Measurements from ENCODE around the gene TMEM163.

The TMEM163 gene

DNA sequence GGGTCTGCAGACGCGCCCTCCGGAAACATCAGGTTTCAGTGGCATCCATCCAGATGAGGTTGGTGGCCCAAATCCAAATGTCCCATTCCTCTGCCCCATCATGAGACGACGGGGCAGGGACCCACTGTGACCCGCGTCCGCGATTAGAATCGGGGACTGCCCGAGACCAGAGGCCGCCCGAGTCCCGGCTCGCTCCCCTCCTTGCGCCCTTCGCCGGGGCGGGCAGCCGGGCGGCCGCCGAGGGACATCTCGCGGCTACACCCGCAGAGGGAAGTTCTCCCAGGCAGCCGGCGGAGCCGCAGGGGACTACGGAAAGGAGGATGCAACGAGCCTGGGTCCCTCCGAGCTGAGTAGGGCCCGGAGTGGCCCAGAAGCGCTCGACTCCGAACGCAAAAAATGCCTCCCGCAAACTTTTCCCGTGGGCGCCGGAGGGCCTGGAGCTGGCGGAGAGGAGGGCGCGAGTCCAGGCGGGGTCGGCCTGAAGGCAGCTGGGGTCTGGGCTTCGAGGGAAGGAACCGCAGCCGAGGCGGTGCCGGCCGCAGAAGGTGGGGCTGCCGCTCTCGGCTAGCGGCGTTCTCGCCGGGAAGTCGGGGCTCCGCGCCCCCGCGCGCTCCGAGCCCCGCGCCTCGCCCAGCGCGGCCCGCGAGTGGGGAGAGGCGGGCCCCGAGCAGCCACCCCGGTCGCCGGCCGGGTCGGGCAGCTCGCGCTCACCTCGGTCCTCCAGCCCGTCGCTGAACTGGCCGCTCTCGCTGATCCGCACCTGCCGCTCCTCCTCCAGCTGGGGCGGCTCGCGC lies 580 bp downstream of the TMEM163 start:
- no peak overlapping the region for H3K23ac ChIP-seq (ENCODE audit: low read length)
- H2AK5ac ChIP-seq (ENCODE audit: low read length), result no peak overlapping the region
- H2BK12ac ChIP-seq (ENCODE audit: low read length), result no peak overlapping the region
- no peak overlapping the region for H4K8ac ChIP-seq (ENCODE audit: low read depth, low read length)
- H4K12ac ChIP-seq (ENCODE audit: low read depth, low read length), result no peak overlapping the region
- no peak overlapping the region for H2BK5ac ChIP-seq (ENCODE audit: low read depth, low read length, poor library complexity)
- H3K18ac ChIP-seq (ENCODE audit: low read length), result no peak overlapping the region
- H3K9ac ChIP-seq (ENCODE audit: low read length), result no peak overlapping the region
- H3K4me2 ChIP-seq (ENCODE audit: low read length), result peak overlapping the region; percentile 87
- H3K4ac ChIP-seq (ENCODE audit: low read depth, low read length), result no peak overlapping the region
- no CpG with 5 or more reads among the region's 91 CpGs for WGBS (ENCODE audit: extremely low coverage, insufficient coverage, insufficient read length)
- H3K79me1 ChIP-seq (ENCODE audit: low read length), result no peaks in the 10 kb centered on the region
- H3K14ac ChIP-seq (ENCODE audit: low read length), result no peak overlapping the region
- H2BK120ac ChIP-seq (ENCODE audit: insufficient read depth, low read length, poor library complexity), result no peak overlapping the region
- no peak overlapping the region for H4K91ac ChIP-seq (ENCODE audit: low read depth, low read length)
- H3K27me3 ChIP-seq (ENCODE audit: insufficient read depth, low read length), result peaks cover 40% of the 10 kb centered on the region
- H3K27ac ChIP-seq (ENCODE audit: low read depth, low read length), result no peak overlapping the region
- H3K79me2 ChIP-seq (ENCODE audit: control insufficient read depth, insufficient read depth, low read length, poor library complexity), result no peaks in the 10 kb centered on the region
- peaks cover 10 to 15% of the 10 kb centered on the region in 2 experiments for H3K4me1 ChIP-seq (ENCODE audit: control insufficient read depth in 1 of 2, insufficient read depth in 2 of 2, low read length in 2 of 2)
- DNase-seq, result peak in 1 of 2 donors; percentile 8
- no peaks in the 10 kb centered on the region for H3K36me3 ChIP-seq (ENCODE audit: control insufficient read depth in 1 of 2, insufficient read depth in 2 of 2, low read length in 2 of 2)
- peak overlapping the region; percentile 66 for H2AFZ ChIP-seq (ENCODE audit: insufficient read depth, low read length, poor library complexity)
- H3K9me3 ChIP-seq (ENCODE audit: insufficient read depth, low read depth, low read length), result peaks cover 4% of the 10 kb centered on the region
- peak overlapping the region; percentile 56 for H3K4me3 ChIP-seq (ENCODE audit: low read depth, low read length)

DNA sequence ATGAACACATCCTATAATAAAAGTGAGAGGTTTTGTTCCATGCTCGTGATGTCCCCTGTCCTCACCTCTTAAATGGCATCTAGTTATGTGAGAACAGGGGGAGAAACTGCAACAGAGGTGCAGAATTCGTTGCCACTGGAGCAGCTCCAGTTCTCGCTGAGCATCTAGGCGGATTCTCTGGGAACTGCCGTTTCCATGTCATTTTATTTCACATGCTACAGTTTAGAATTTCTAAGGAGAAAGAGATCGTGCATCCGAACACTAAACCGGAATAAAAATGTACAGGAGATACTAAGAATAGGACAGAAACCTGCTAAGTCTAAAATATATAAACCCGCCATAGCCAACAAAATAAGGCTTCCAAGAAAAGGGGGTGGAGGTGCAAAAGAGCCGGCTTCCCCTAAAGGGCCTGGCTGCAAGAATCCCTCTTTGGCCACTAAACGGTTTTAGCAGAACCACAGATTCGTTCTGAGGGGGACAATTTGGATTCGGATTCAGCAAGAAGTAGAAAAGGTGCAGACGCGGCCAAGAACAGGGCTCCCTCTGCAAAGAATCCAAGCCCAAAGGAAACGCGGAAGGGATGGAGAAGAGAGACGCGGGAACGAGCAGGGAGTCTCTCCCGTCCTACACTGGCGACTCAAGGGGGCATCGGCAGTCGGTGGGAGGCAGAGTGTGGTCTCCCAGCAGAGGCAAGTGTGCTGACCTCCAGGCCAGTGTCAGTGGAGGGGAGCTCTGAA lies 1.3 kb downstream of the TMEM163 start:
- Histone ChIP-seq H3K18ac (ENCODE audit: low read length) (no peak overlapping the region), H4K8ac (ENCODE audit: low read depth, low read length) (no peak overlapping the region), H3K27me3 (ENCODE audit: insufficient read depth, low read length) (peaks cover 40% of the 10 kb centered on the region), H3K4me2 (ENCODE audit: low read length) (peak overlapping the region; percentile 87), H3K79me1 (ENCODE audit: low read length) (no peaks in the 10 kb centered on the region), H4K12ac (ENCODE audit: low read depth, low read length) (no peak overlapping the region), H3K79me2 (ENCODE audit: control insufficient read depth, insufficient read depth, low read length, poor library complexity) (no peaks in the 10 kb centered on the region), H4K91ac (ENCODE audit: low read depth, low read length) (no peak overlapping the region), H3K9ac (ENCODE audit: low read length) (no peak overlapping the region), H2BK5ac (ENCODE audit: low read depth, low read length, poor library complexity) (no peak overlapping the region), H3K4ac (ENCODE audit: low read depth, low read length) (no peak overlapping the region), H3K36me3 (ENCODE audit: control insufficient read depth in 1 of 2, insufficient read depth in 2 of 2, low read length in 2 of 2) (no peaks in the 10 kb centered on the region), H3K14ac (ENCODE audit: low read length) (no peak overlapping the region), H3K4me3 (ENCODE audit: low read depth, low read length) (no peak overlapping the region), H3K23ac (ENCODE audit: low read length) (no peak overlapping the region), H2AFZ (ENCODE audit: insufficient read depth, low read length, poor library complexity) (no peak overlapping the region), H3K9me3 (ENCODE audit: insufficient read depth, low read depth, low read length) (peaks cover 4% of the 10 kb centered on the region), H2BK120ac (ENCODE audit: insufficient read depth, low read length, poor library complexity) (no peak overlapping the region), H2AK5ac (ENCODE audit: low read length) (no peak overlapping the region), H3K27ac (ENCODE audit: low read depth, low read length) (no peak overlapping the region), H2BK12ac (ENCODE audit: low read length) (no peak overlapping the region), H3K4me1 (ENCODE audit: control insufficient read depth in 1 of 2, insufficient read depth in 2 of 2, low read length in 2 of 2) (peaks cover 10 to 15% of the 10 kb centered on the region in 2 experiments)
- DNase-seq, result no peak
- no CpG with 5 or more reads among the region's 24 CpGs for WGBS (ENCODE audit: extremely low coverage, insufficient coverage, insufficient read length)

DNA sequence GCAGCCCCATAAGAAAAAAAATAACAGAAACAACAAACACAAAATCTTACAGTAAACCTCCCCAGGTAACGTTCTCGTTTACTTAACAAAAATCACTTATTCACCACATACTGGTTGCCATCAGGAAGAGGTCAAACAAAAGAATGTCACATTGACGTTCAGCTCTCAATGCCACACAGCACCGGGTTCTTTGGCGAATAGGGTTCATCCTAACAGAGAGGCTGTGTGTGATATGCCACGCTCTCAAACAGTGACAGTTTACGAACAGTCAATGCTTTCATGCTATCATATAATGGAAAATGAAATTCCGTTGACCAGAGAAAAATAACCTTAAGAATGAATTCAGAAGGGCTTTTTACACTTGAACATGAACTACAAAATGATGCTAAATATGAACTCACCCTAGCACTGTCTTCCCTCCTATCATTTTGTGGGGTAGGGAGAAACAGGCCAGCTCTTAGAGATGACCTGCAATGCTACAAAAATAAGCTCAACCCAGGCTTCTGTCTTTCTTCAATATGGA lies 2.0 kb downstream of the TMEM163 start:
- H3K23ac ChIP-seq (ENCODE audit: low read length), result no peak overlapping the region
- no peak overlapping the region for H4K12ac ChIP-seq (ENCODE audit: low read depth, low read length)
- no peak for DNase-seq
- H2BK120ac ChIP-seq (ENCODE audit: insufficient read depth, low read length, poor library complexity), result no peak overlapping the region
- H3K4me2 ChIP-seq (ENCODE audit: low read length), result no peak overlapping the region
- H3K36me3 ChIP-seq (ENCODE audit: control insufficient read depth in 1 of 2, insufficient read depth in 2 of 2, low read length in 2 of 2), result no peaks in the 10 kb centered on the region
- no CpG with 5 or more reads among the region's 8 CpGs for WGBS (ENCODE audit: extremely low coverage, insufficient coverage, insufficient read length)
- no peak overlapping the region for H2AFZ ChIP-seq (ENCODE audit: insufficient read depth, low read length, poor library complexity)
- peaks cover 10 to 15% of the 10 kb centered on the region in 2 experiments for H3K4me1 ChIP-seq (ENCODE audit: control insufficient read depth in 1 of 2, insufficient read depth in 2 of 2, low read length in 2 of 2)
- H3K4me3 ChIP-seq (ENCODE audit: low read depth, low read length), result no peak overlapping the region
- no peaks in the 10 kb centered on the region for H3K79me2 ChIP-seq (ENCODE audit: control insufficient read depth, insufficient read depth, low read length, poor library complexity)
- peaks cover 4% of the 10 kb centered on the region for H3K9me3 ChIP-seq (ENCODE audit: insufficient read depth, low read depth, low read length)
- H4K8ac ChIP-seq (ENCODE audit: low read depth, low read length), result no peak overlapping the region
- H3K4ac ChIP-seq (ENCODE audit: low read depth, low read length), result no peak overlapping the region
- H3K27me3 ChIP-seq (ENCODE audit: insufficient read depth, low read length), result peaks cover 40% of the 10 kb centered on the region
- H3K27ac ChIP-seq (ENCODE audit: low read depth, low read length), result no peak overlapping the region
- no peak overlapping the region for H2BK12ac ChIP-seq (ENCODE audit: low read length)
- no peak overlapping the region for H2BK5ac ChIP-seq (ENCODE audit: low read depth, low read length, poor library complexity)
- H3K79me1 ChIP-seq (ENCODE audit: low read length), result no peaks in the 10 kb centered on the region
- H3K14ac ChIP-seq (ENCODE audit: low read length), result no peak overlapping the region
- no peak overlapping the region for H3K9ac ChIP-seq (ENCODE audit: low read length)
- H2AK5ac ChIP-seq (ENCODE audit: low read length), result no peak overlapping the region
- H4K91ac ChIP-seq (ENCODE audit: low read depth, low read length), result no peak overlapping the region
- no peak overlapping the region for H3K18ac ChIP-seq (ENCODE audit: low read length)

DNA sequence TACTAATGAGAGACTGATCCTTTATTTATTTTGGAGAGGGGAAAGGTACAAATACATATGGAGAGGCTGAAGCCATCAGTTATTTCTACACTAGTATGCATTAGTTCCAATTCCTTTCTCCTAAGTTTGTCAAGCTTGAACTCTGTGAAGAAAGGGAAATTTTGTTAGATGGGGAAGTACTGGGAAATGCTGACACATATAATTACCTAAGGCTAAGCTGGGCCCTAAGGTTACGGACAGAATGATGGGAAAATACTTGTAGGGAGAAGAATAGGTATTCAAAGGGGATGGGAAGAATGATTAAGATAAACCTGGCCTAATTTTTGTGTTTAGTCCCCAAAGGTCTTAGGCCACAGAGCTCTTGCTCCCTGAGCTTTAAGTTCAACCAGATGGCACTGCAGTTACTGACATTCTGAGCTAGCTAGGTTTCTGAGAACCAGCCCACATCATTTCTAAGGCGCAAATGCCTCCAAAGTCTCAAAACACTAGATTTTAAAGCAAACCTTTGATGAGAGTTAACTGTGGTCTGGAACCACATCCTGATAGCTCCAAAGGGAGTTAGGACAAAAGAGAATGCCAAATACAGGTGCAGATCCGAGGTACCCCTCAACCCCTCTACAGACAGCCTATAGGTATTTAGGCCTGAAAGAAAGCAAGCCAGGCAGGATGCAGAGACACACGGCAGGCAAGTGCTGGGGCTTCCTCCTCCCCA lies 2.7 kb downstream of the TMEM163 start:
- H3K79me1 ChIP-seq (ENCODE audit: low read length), result no peaks in the 10 kb centered on the region
- no peak overlapping the region for H4K12ac ChIP-seq (ENCODE audit: low read depth, low read length)
- no peaks in the 10 kb centered on the region for H3K79me2 ChIP-seq (ENCODE audit: control insufficient read depth, insufficient read depth, low read length, poor library complexity)
- no peak overlapping the region for H2AFZ ChIP-seq (ENCODE audit: insufficient read depth, low read length, poor library complexity)
- no peak overlapping the region for H3K18ac ChIP-seq (ENCODE audit: low read length)
- DNase-seq, result no peak
- WGBS (ENCODE audit: extremely low coverage, insufficient coverage, insufficient read length), result no CpG with 5 or more reads among the region's 4 CpGs
- H4K8ac ChIP-seq (ENCODE audit: low read depth, low read length), result no peak overlapping the region
- H3K4me2 ChIP-seq (ENCODE audit: low read length), result no peak overlapping the region
- H3K4ac ChIP-seq (ENCODE audit: low read depth, low read length), result no peak overlapping the region
- peaks cover 4% of the 10 kb centered on the region for H3K9me3 ChIP-seq (ENCODE audit: insufficient read depth, low read depth, low read length)
- H3K4me3 ChIP-seq (ENCODE audit: low read depth, low read length), result no peak overlapping the region
- peaks cover 10 to 15% of the 10 kb centered on the region in 2 experiments for H3K4me1 ChIP-seq (ENCODE audit: control insufficient read depth in 1 of 2, insufficient read depth in 2 of 2, low read length in 2 of 2)
- peaks cover 38% of the 10 kb centered on the region for H3K27me3 ChIP-seq (ENCODE audit: insufficient read depth, low read length)
- no peak overlapping the region for H2BK120ac ChIP-seq (ENCODE audit: insufficient read depth, low read length, poor library complexity)
- no peak overlapping the region for H2AK5ac ChIP-seq (ENCODE audit: low read length)
- no peak overlapping the region for H2BK12ac ChIP-seq (ENCODE audit: low read length)
- no peak overlapping the region for H3K23ac ChIP-seq (ENCODE audit: low read length)
- no peak overlapping the region for H3K14ac ChIP-seq (ENCODE audit: low read length)
- H3K36me3 ChIP-seq (ENCODE audit: control insufficient read depth in 1 of 2, insufficient read depth in 2 of 2, low read length in 2 of 2), result no peaks in the 10 kb centered on the region
- H4K91ac ChIP-seq (ENCODE audit: low read depth, low read length), result no peak overlapping the region
- no peak overlapping the region for H2BK5ac ChIP-seq (ENCODE audit: low read depth, low read length, poor library complexity)
- H3K9ac ChIP-seq (ENCODE audit: low read length), result no peak overlapping the region
- no peak overlapping the region for H3K27ac ChIP-seq (ENCODE audit: low read depth, low read length)
